A673 (cell line): ENCODE measurements around the gene RGS14.

ENCODE experiments used
- CTCF ChIP-seq: fragments of 300-800, 200-600 bp; sonication (generic); conservative IDR thresholded peaks from 2 replicates; pipeline ENCODE4 v1.5.1; 2017; ENCODE audit warnings: low read depth, mild to moderate bottlenecking, antibody characterized with exemption, low read length, moderate library complexity, mixed read lengths
- EZH2 ChIP-seq: fragments of 200-600 bp; sonication (generic); IDR thresholded peaks from 2 replicates; pipeline ENCODE4 v1.6.1; 2017; ENCODE audit warnings: borderline replicate concordance, low read depth, mild to moderate bottlenecking, mixed read lengths, antibody characterized with exemption, low read length; ENCODE audit not compliant: poor library complexity, severe bottlenecking

- TF ChIP-seq CTCF = no peak
- no peak for TF ChIP-seq EZH2
Measured at GRCh38 chr5:177346820-177347219, 10.9 kb upstream of the RGS14 start.
